ENCODE results near the gene SLC9A9. TPM values are rescaled to one million over a fixed set of nuclear protein-coding genes. Genes with fewer than 3 reads are reported as not detected.

The SLC9A9 gene
- total and polyA plus RNA-seq, 2 of the 8 experiments (the other 6 are each of a cell fraction or from before 2014, with no cell fraction given) = 0.48 to 1.1 TPM

- TF ChIP-seq, protein P1, sequence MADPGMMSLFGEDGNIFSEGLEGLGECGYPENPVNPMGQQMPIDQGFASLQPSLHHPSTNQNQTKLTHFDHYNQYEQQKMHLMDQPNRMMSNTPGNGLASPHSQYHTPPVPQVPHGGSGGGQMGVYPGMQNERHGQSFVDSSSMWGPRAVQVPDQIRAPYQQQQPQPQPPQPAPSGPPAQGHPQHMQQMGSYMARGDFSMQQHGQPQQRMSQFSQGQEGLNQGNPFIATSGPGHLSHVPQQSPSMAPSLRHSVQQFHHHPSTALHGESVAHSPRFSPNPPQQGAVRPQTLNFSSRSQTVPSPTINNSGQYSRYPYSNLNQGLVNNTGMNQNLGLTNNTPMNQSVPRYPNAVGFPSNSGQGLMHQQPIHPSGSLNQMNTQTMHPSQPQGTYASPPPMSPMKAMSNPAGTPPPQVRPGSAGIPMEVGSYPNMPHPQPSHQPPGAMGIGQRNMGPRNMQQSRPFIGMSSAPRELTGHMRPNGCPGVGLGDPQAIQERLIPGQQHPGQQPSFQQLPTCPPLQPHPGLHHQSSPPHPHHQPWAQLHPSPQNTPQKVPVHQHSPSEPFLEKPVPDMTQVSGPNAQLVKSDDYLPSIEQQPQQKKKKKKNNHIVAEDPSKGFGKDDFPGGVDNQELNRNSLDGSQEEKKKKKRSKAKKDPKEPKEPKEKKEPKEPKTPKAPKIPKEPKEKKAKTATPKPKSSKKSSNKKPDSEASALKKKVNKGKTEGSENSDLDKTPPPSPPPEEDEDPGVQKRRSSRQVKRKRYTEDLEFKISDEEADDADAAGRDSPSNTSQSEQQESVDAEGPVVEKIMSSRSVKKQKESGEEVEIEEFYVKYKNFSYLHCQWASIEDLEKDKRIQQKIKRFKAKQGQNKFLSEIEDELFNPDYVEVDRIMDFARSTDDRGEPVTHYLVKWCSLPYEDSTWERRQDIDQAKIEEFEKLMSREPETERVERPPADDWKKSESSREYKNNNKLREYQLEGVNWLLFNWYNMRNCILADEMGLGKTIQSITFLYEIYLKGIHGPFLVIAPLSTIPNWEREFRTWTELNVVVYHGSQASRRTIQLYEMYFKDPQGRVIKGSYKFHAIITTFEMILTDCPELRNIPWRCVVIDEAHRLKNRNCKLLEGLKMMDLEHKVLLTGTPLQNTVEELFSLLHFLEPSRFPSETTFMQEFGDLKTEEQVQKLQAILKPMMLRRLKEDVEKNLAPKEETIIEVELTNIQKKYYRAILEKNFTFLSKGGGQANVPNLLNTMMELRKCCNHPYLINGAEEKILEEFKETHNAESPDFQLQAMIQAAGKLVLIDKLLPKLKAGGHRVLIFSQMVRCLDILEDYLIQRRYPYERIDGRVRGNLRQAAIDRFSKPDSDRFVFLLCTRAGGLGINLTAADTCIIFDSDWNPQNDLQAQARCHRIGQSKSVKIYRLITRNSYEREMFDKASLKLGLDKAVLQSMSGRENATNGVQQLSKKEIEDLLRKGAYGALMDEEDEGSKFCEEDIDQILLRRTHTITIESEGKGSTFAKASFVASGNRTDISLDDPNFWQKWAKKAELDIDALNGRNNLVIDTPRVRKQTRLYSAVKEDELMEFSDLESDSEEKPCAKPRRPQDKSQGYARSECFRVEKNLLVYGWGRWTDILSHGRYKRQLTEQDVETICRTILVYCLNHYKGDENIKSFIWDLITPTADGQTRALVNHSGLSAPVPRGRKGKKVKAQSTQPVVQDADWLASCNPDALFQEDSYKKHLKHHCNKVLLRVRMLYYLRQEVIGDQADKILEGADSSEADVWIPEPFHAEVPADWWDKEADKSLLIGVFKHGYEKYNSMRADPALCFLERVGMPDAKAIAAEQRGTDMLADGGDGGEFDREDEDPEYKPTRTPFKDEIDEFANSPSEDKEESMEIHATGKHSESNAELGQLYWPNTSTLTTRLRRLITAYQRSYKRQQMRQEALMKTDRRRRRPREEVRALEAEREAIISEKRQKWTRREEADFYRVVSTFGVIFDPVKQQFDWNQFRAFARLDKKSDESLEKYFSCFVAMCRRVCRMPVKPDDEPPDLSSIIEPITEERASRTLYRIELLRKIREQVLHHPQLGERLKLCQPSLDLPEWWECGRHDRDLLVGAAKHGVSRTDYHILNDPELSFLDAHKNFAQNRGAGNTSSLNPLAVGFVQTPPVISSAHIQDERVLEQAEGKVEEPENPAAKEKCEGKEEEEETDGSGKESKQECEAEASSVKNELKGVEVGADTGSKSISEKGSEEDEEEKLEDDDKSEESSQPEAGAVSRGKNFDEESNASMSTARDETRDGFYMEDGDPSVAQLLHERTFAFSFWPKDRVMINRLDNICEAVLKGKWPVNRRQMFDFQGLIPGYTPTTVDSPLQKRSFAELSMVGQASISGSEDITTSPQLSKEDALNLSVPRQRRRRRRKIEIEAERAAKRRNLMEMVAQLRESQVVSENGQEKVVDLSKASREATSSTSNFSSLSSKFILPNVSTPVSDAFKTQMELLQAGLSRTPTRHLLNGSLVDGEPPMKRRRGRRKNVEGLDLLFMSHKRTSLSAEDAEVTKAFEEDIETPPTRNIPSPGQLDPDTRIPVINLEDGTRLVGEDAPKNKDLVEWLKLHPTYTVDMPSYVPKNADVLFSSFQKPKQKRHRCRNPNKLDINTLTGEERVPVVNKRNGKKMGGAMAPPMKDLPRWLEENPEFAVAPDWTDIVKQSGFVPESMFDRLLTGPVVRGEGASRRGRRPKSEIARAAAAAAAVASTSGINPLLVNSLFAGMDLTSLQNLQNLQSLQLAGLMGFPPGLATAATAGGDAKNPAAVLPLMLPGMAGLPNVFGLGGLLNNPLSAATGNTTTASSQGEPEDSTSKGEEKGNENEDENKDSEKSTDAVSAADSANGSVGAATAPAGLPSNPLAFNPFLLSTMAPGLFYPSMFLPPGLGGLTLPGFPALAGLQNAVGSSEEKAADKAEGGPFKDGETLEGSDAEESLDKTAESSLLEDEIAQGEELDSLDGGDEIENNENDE (IDR thresholded peaks at IDR 0.05; ENCODE audit: insufficient replicate concordance, low read length) = no peak
- TF ChIP-seq KDM1A (IDR thresholded peaks at IDR 0.05; ENCODE audit: borderline replicate concordance, low read length) = no peak
- no peak for TF ChIP-seq EZH2 (IDR thresholded peaks at IDR 0.05; ENCODE audit: low read depth, low read length, severe bottlenecking)
- TF ChIP-seq POLR2AphosphoS5 (IDR thresholded peaks at IDR 0.05; ENCODE audit: low read depth, low read length) = no peak
- no peak for TF ChIP-seq FOSL1 (IDR thresholded peaks at IDR 0.05; ENCODE audit: insufficient read depth, low read depth, low read length)
Observed at GRCh38 chr3:143548861-143549497, 299.3 kb downstream of the SLC9A9 start (continued).
